GM10266 (cell line): ENCODE measurements around the gene GALNTL6.

Source experiments
- DNase-seq: peaks from one replicate; pipeline ENCODE4 v3.0.0; 2012; ENCODE audit errors: extremely low spot score
- TF ChIP-seq, protein P1 (sequence below): IDR thresholded peaks from 2 replicates; pipeline ENCODE4 v1.5.1; 2012; ENCODE audit warnings: mild to moderate bottlenecking, low read depth; ENCODE audit not compliant: control insufficient read depth, insufficient read depth; ENCODE audit errors: missing control alignments

The GALNTL6 gene

DNA sequence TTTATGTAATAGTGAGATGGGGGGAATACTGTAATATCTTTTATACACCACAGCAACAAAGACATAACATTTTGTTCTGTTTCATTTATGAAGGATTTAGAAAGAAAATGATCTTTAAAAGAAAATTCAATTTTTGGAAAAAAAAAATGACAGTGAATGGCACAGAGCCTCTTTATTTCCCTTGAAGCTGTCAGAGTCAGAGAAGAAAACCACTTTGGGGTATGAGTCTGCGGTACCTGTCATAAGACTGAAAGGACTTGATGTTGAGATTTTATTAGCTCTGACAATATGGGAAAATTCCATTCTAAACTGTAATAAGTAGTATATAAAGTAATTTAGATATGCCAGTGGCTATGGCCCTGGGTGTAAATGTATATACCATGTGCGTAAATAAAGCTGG lies 134.8 kb downstream of the GALNTL6 start:
- TF ChIP-seq, protein P1, sequence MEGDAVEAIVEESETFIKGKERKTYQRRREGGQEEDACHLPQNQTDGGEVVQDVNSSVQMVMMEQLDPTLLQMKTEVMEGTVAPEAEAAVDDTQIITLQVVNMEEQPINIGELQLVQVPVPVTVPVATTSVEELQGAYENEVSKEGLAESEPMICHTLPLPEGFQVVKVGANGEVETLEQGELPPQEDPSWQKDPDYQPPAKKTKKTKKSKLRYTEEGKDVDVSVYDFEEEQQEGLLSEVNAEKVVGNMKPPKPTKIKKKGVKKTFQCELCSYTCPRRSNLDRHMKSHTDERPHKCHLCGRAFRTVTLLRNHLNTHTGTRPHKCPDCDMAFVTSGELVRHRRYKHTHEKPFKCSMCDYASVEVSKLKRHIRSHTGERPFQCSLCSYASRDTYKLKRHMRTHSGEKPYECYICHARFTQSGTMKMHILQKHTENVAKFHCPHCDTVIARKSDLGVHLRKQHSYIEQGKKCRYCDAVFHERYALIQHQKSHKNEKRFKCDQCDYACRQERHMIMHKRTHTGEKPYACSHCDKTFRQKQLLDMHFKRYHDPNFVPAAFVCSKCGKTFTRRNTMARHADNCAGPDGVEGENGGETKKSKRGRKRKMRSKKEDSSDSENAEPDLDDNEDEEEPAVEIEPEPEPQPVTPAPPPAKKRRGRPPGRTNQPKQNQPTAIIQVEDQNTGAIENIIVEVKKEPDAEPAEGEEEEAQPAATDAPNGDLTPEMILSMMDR: no peak
- DNase-seq: no peak

DNA sequence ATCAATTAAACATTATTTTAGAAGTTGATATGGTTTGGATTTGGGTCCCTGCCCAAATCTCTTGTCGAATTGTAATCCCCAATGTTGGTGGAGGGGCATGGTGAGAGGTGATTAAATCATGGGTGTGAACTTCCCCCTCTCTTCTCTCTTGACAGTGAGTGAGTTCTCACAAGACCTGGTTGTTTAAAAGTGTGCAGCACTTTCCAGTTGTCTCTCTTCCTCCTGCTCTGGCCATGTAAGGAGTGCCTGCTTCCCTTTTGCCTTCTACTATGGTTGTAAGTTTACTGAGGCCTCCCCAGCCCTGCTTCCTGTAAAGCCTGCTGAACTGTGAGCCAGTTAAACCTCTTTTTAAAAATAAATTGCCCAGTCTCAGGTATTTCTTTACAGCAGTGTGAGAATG lies 141.4 kb downstream of the GALNTL6 start:
- TF ChIP-seq, protein P1: no peak
- DNase-seq: no peak

DNA sequence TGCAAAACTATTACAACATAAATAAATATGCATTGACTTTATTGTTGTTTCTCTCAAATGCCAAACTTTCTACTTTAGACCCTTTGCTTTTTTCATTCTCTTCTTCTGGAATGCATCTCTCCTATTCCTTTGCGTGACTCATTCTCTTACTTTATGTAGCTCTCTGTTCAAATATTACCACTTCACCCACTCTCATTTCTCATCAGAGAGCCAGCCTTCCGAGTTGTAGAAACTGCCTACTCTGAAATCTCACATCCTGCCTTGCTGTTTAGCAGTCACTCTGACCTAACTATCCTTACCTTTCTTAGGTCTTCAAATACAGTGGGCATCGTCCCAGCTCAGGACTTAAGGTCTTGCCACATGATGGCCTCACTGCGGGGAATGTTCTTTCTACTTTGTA lies 143.5 kb downstream of the GALNTL6 start:
- no peak for DNase-seq
- TF ChIP-seq, protein P1: no peak

DNA sequence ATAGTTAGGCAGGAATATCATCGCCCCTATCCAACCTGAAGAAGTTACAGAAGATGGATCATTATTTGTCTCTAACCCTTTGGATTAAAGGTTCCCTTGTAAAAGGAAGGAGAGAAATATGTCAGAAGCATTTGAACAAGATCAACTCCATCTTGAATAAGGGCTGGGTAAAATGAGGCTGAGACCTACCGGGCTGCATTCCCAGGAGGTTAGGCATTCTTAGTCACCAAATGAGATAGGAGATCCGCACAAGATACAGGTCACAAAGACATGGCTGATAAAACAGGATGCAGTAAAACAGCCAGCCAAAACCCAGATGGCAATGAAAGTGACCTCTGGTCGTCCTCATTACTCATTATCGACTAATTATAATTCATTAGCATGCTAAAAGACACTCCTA lies 148.9 kb downstream of the GALNTL6 start:
- TF ChIP-seq, protein P1: no peak
- DNase-seq: no peak

DNA sequence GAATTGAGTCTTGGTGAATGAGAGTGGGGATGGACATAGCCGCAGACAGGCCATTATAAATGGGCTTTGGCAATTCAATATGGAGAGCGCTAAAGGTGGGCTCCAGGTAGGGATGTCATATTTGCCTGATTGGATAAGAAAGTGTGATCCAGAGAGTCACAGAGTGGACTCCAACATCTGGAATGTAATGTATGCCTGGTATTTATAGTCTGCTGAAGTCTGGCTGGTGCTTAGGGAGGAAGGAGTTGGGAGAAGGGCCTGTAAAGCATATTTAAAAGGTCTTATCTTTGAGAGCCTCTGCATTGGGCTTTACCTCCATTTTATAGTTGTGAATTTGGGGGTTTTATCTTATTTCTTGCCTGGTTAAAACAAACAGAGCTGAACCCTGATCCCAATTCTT lies 153.2 kb downstream of the GALNTL6 start:
- TF ChIP-seq, protein P1: no peak
- no peak for DNase-seq

DNA sequence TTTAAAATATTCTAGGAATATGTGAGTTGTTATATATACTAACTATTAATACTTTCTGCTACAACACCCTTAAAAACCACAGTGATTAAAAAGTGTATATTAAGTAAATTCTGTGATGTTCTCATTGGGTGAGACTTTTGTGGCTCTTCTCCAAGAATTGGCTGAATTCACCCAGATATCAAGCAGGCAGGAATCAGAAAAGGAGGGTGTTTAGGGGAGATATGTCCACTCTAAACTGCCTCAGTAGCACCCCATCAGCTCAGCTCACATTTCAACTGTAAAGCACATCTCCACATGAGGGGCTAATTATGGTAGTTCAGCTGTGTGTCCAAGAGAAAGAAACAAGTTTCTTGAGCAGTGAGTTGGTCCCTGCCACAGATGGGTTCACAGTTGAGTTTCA lies 165.0 kb downstream of the GALNTL6 start:
- DNase-seq: no peak
- TF ChIP-seq, protein P1: no peak

DNA sequence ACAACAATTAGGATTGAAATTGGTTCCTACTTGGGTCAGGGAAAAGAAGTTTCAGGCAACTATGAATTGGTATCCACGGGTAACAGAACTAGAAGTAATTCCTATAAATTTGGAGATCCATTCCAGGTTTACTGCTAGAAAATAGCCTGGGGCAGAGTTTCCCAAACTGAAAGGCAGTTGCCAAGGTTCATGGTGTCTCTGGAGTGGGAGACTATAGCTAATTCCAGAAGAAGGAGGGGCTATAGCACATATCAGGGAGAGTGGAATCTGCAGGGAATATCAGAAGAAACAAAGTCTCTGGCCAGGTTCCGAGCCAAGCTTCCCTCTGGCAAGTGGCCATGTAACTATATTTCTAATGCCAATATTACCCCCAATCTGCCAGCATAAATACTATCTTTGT lies 166.3 kb downstream of the GALNTL6 start:
- no peak for DNase-seq
- TF ChIP-seq, protein P1: no peak
